LNCaP clone FGC (cell line): Measurements from ENCODE around the gene CRLF1.

ENCODE experiments used
- DNase-seq: peaks from one replicate; pipeline ENCODE4 v3.0.0-alpha.2; 2011; ENCODE audit warnings: low read depth
- H3K4me3 ChIP-seq: 2 replicates; pipeline ENCODE4 v1.5.1; 2011; ENCODE audit warnings: mild to moderate bottlenecking, low read depth, low read length, control low read depth
- CTCF ChIP-seq: IDR thresholded peaks from 2 replicates; pipeline ENCODE4 v1.5.1; 2012; ENCODE audit warnings: mild to moderate bottlenecking; ENCODE audit not compliant: control insufficient read depth, insufficient read depth; ENCODE audit errors: extremely low read depth

The CRLF1 gene

GRCh38 chr19:18612051-18612771, 5.6 kb upstream of the CRLF1 start:
- TF ChIP-seq CTCF = no peak
- DNase-seq = no peak
- H3K4me3 ChIP-seq = peak overlapping the region; percentile 44

DNA sequence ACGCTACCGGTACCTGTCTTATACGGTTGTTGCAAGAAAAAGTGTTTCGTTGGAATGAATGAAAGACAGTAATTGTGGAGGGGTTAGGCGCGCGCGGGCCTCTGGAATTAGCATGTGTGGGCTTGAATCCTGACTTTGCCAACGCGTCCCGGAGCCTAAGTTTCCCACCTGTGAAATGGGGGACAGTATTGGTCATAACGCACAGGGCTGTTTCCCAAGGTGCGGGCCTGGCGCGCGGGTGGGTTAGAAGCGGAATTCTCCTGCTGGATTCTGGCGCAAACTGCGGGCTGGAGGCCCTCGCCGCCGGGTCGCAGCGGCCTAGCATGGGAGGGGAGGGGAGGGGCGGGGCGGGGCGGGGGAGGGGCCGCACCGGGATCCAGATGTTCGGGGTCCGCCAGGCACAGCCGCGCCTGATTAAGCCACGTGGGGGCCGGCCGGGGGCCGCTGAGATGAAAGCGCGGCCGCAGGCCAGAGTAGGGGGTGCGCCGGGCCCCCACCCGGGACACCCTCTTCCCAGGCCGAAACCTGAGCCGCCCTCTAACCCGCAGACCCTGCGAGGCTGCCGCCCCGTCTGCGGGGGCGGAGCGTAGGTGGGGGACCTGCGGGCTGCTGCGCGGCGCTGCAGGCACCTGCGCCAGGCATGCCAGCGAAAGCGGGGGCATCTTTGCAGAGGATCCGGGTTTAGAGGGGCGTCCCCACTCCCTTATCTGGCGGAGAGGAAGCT, 4.9 kb upstream of the CRLF1 start:
- DNase-seq = no peak
- no peak for TF ChIP-seq CTCF
- no peak overlapping the region for H3K4me3 ChIP-seq

GRCh38 chr19:18610556-18611326, 4.1 kb upstream of the CRLF1 start:
- H3K4me3 ChIP-seq = no peak overlapping the region
- no peak for TF ChIP-seq CTCF
- DNase-seq = no peak

GRCh38 chr19:18610245-18610555, 3.6 kb upstream of the CRLF1 start:
- no peak for DNase-seq
- no peak overlapping the region for H3K4me3 ChIP-seq
- no peak for TF ChIP-seq CTCF

GRCh38 chr19:18609717-18610051, 3.1 kb upstream of the CRLF1 start:
- no peak overlapping the region for H3K4me3 ChIP-seq
- DNase-seq = no peak
- no peak for TF ChIP-seq CTCF

DNA sequence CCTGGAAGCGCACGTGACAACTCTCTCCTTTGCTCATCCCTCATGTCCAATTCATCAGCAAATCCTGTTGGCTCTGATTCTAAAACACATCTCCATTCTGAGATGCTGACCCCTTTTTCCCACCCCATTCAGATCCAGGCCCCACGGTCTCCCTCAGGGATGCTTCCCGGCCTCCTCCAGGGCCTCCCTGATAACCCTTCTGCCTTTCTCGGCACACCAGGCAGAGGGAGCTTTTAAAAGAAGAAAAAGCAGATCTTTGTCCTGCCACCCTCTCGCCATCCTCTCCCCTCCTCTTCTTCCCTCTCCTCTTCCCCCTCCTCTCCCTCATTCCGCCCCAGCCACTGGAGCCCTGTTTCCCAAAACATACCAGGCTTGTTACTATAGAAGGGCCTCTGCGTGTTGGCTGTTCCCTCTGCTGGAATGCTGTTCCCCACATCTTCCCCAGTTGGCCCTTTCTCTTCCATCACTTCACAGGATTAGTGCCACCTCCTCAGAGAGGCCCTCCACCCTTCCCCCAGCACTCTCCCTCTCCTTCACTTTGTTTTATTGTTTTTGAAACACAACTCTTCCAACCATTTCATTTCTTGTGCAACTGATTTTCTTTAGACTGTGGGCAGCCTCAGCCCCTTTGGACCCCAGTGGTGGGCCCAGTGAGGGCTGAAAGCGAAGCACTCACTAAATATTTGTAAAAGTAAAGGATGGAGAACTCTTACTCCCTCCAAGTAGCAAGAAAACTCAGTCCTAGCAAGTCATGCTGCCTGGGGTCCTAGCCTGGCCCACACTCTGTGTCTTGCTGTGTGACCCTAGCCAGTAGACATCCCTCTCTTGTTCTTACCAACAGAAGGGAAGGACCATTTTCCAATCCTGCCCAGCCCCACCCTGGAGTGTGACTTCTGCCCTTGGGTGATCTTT, 2.5 kb upstream of the CRLF1 start:
- no peak overlapping the region for H3K4me3 ChIP-seq
- TF ChIP-seq CTCF = no peak
- no peak for DNase-seq
